ENCODE measurements around the gene TMEM253. TPM values are rescaled to one million over a fixed set of nuclear protein-coding genes. Genes with fewer than 3 reads are reported as not detected.

The TMEM253 gene
- total and polyA plus RNA-seq, 9 of the 15 experiments (the other 6 are each of a cell fraction or from before 2014, with no cell fraction given), result 0.11 to 0.61 (median 0.26) TPM; not detected in 3

DNA sequence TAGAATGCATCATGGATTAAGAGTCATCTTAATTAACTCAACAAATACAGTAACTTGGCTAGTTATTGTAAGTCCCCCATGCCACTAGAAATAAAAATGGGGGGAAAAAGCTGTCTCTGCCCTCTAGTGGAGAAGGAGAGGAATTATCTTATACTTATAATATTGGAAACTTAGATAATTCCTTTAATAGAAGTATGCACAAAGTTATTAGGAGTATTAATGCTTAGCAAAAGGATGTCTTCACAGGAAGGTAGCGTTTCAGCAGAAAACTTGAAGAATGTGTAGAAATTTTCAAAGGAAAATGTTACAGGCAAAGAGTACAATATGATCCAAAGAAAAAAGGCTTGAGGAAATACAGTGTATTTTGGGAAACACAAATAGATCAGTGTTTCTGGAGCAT lies 35.2 kb downstream of the TMEM253 start (continued):
- TF ChIP-seq, protein P1, sequence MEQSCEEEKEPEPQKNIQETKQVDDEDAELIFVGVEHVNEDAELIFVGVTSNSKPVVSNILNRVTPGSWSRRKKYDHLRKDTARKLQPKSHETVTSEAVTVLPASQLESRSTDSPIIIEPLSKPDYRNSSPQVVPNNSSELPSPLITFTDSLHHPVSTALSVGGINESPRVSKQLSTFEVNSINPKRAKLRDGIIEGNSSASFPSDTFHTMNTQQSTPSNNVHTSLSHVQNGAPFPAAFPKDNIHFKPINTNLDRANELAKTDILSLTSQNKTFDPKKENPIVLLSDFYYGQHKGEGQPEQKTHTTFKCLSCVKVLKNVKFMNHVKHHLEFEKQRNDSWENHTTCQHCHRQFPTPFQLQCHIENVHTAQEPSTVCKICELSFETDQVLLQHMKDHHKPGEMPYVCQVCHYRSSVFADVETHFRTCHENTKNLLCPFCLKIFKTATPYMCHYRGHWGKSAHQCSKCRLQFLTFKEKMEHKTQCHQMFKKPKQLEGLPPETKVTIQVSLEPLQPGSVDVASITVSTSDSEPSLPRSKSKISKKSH (CRISPR knock-in tag; IDR thresholded peaks at IDR 0.05), result no peak

DNA sequence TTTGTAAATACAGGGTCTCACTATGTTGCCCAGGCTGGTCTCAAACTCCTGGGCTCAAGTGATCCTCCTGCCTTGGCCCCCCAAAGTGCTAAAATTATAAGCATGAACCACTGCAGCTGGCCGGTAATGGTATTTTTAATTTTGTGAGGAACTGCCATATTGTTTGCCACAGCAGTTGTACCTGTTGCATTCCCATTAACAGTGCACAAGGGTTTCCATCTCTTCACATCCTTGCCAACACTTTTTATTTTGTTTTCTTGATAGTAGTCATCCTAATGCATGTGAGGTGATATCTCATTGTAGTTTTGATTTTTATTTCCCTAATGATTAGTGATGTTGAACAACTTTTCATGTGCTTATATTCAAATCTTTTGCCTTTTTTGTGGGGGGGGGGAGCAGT lies 41.5 kb downstream of the TMEM253 start:
- H3K9me3 ChIP-seq (replicated peaks; ENCODE audit: control insufficient read depth, insufficient read depth, low read depth, low read length), result no peaks in the 10 kb centered on the region
- 27% methylated on average over 1 of the region's 1 CpG for WGBS (ENCODE audit: insufficient coverage, low coverage, missing lambda C conversion rate)
- no peaks in the 10 kb centered on the region for H3K27me3 ChIP-seq (ENCODE audit: control insufficient read depth in 2 of 2, insufficient read depth in 2 of 2, low read length in 2 of 2)
- no peak overlapping the region for H3K4me3 ChIP-seq
- H3K27ac ChIP-seq (ENCODE audit: extremely low read depth, low read depth, low read length), result no peak overlapping the region
- DNase-seq (ENCODE audit: extremely low read depth in 1 of 4, low spot score in 3 of 4), result no peak
- no peaks in the 10 kb centered on the region for H3K4me1 ChIP-seq (replicated peaks in 1 of 2; ENCODE audit: control insufficient read depth in 2 of 2, insufficient read depth in 2 of 2, low read length in 2 of 2)
- intact Hi-C loops (cut with micrococcal nuclease) (no loop called here), in situ Hi-C loops (cut with MboI) (no loop called here)
- no peaks in the 10 kb centered on the region for H3K9me1 ChIP-seq (ENCODE audit: control insufficient read depth, insufficient read depth, low read length)
- ATAC-seq, result no peak
- no peaks in the 10 kb centered on the region for H3K79me2 ChIP-seq (ENCODE audit: control insufficient read depth, insufficient read depth, low read length)
- ChIA-PET CTCF (ENCODE audit: low intra/inter-chr PET ratio) (no interaction called here), POLR2A (no interaction called here)
- H4K20me1 ChIP-seq (replicated peaks; ENCODE audit: control insufficient read depth, insufficient read depth, low read length), result no peaks in the 10 kb centered on the region
- no peak overlapping the region for H3K9ac ChIP-seq (ENCODE audit: insufficient read depth in 1 of 2, low read depth in 2 of 2, low read length in 2 of 2)
- H3K36me3 ChIP-seq (ENCODE audit: control insufficient read depth, insufficient read depth, low read length), result no peaks in the 10 kb centered on the region
- BruUV-seq (replicated peaks), result no TSS peak
- no peak for FAIRE-seq
- H3K4me2 ChIP-seq (ENCODE audit: insufficient read depth, low read length), result no peak overlapping the region
- no peak overlapping the region for H2AFZ ChIP-seq (ENCODE audit: low read depth, low read length)
- TF ChIP-seq ZNF165 (CRISPR knock-in tag; IDR thresholded peaks at IDR 0.05; ENCODE audit: borderline replicate concordance) (no peak), NCOA6 (IDR thresholded peaks at IDR 0.05) (no peak), MBD2 (IDR thresholded peaks at IDR 0.05; ENCODE audit: borderline replicate concordance, low read depth) (no peak), E2F3 (CRISPR knock-in tag; IDR thresholded peaks at IDR 0.05) (no peak), TBL1XR1 (IDR thresholded peaks at IDR 0.05; ENCODE audit: low read length in 2 of 2) (no peak), ZBTB7A (IDR thresholded peaks at IDR 0.05; ENCODE audit: borderline replicate concordance, control insufficient read depth, low read depth, low read length) (no peak), GABPA (tag; conservative IDR thresholded peaks at IDR 0.05; ENCODE audit: low read depth) (no peak), CC2D1A (IDR thresholded peaks at IDR 0.05) (no peak), SIN3B (IDR thresholded peaks at IDR 0.05; ENCODE audit: low read depth) (no peak), NFRKB (IDR thresholded peaks at IDR 0.05; ENCODE audit: low read depth) (no peak), MAFF (IDR thresholded peaks at IDR 0.05; ENCODE audit: low read length) (no peak), CTBP1 (IDR thresholded peaks at IDR 0.05; ENCODE audit: borderline replicate concordance) (no peak), PHB2 (IDR thresholded peaks at IDR 0.05; ENCODE audit: low read depth) (no peak)
- TF ChIP-seq, protein P2, sequence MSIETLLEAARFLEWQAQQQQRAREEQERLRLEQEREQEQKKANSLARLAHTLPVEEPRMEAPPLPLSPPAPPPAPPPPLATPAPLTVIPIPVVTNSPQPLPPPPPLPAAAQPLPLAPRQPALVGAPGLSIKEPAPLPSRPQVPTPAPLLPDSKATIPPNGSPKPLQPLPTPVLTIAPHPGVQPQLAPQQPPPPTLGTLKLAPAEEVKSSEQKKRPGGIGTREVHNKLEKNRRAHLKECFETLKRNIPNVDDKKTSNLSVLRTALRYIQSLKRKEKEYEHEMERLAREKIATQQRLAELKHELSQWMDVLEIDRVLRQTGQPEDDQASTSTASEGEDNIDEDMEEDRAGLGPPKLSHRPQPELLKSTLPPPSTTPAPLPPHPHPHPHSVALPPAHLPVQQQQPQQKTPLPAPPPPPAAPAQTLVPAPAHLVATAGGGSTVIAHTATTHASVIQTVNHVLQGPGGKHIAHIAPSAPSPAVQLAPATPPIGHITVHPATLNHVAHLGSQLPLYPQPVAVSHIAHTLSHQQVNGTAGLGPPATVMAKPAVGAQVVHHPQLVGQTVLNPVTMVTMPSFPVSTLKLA (conservative IDR thresholded peaks at IDR 0.05), result no peak
- TF ChIP-seq, protein P3, sequence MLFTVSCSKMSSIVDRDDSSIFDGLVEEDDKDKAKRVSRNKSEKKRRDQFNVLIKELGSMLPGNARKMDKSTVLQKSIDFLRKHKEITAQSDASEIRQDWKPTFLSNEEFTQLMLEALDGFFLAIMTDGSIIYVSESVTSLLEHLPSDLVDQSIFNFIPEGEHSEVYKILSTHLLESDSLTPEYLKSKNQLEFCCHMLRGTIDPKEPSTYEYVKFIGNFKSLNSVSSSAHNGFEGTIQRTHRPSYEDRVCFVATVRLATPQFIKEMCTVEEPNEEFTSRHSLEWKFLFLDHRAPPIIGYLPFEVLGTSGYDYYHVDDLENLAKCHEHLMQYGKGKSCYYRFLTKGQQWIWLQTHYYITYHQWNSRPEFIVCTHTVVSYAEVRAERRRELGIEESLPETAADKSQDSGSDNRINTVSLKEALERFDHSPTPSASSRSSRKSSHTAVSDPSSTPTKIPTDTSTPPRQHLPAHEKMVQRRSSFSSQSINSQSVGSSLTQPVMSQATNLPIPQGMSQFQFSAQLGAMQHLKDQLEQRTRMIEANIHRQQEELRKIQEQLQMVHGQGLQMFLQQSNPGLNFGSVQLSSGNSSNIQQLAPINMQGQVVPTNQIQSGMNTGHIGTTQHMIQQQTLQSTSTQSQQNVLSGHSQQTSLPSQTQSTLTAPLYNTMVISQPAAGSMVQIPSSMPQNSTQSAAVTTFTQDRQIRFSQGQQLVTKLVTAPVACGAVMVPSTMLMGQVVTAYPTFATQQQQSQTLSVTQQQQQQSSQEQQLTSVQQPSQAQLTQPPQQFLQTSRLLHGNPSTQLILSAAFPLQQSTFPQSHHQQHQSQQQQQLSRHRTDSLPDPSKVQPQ (CRISPR knock-in tag; IDR thresholded peaks at IDR 0.05; ENCODE audit: borderline replicate concordance), result no peak
- TF ChIP-seq, protein P4, sequence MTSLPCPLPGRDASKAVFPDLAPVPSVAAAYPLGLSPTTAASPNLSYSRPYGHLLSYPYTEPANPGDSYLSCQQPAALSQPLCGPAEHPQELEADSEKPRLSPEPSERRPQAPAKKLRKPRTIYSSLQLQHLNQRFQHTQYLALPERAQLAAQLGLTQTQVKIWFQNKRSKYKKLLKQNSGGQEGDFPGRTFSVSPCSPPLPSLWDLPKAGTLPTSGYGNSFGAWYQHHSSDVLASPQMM (CRISPR knock-in tag; IDR thresholded peaks at IDR 0.05), result no peak

Measured in K562 (cell line).